HEK293T (cell line): ENCODE data around the gene KAT14.
"Not testable (repeated sequence)": the region's sequence is repeated elsewhere in the genome, so short reads cannot be mapped to it uniquely, and the experiment has no call there.

Experiments
- CTCF ChIA-PET: fragments of 350-600 bp; formaldehyde crosslinking; extraction: SDS; loops from one replicate; lab custom pipeline; 2021; ENCODE audit warnings: antibody characterized with exemption, inconsistent platforms; lab: Yijun Ruan, JAX
- POLR2A ChIA-PET: fragments of 350-600 bp; formaldehyde crosslinking; extraction: SDS; loops from one replicate; lab custom pipeline; 2020; ENCODE audit warnings: antibody characterized with exemption, inconsistent platforms; lab: Yijun Ruan, JAX
- DNase-seq: peaks from one replicate; pipeline ENCODE4 v3.0.0; 2012; ENCODE audit warnings: mixed read lengths; ENCODE audit errors: extremely low spot score
- ARNT ChIP-seq: fragments of 450-650 bp; IDR thresholded peaks from 2 replicates; pipeline ENCODE4 v1.6.1; 2017; ENCODE audit warnings: mild to moderate bottlenecking
- BHLHE40 ChIP-seq: fragments of 450-650 bp; IDR thresholded peaks from 2 replicates; pipeline ENCODE4 v1.6.1; 2016; ENCODE audit warnings: mild to moderate bottlenecking, moderate library complexity, borderline replicate concordance
- CTBP1 ChIP-seq: fragments of 450-650 bp; IDR thresholded peaks from 2 replicates; pipeline ENCODE4 v1.6.1; 2016; ENCODE audit warnings: borderline replicate concordance
- ELF4 ChIP-seq: fragments of 450-650 bp; IDR thresholded peaks from 2 replicates; pipeline ENCODE4 v1.6.1; 2017; ENCODE audit warnings: antibody characterized with exemption
- FOXA1 ChIP-seq: fragments of 450-650 bp; IDR thresholded peaks from 2 replicates; pipeline ENCODE4 v1.6.1; 2016; ENCODE audit warnings: mild to moderate bottlenecking
- FOXK2 ChIP-seq: fragments of 450-650 bp; IDR thresholded peaks from 2 replicates; pipeline ENCODE4 v1.6.1; 2016; ENCODE audit warnings: mild to moderate bottlenecking
- FOXM1 ChIP-seq: fragments of 450-650 bp; IDR thresholded peaks from 2 replicates; pipeline ENCODE4 v1.6.1; 2017; ENCODE audit warnings: mild to moderate bottlenecking, borderline replicate concordance
- HDGF ChIP-seq: fragments of 450-650 bp; IDR thresholded peaks from 2 replicates; pipeline ENCODE4 v1.6.1; 2017; ENCODE audit warnings: antibody characterized with exemption, borderline replicate concordance
- L3MBTL2 ChIP-seq: fragments of 450-650 bp; conservative IDR thresholded peaks from 2 replicates; pipeline ENCODE4 v1.6.1; 2016; ENCODE audit warnings: mild to moderate bottlenecking
- LEF1 ChIP-seq: fragments of 450-650 bp; IDR thresholded peaks from 2 replicates; pipeline ENCODE4 v1.6.1; 2017; ENCODE audit warnings: mild to moderate bottlenecking, borderline replicate concordance
- NFRKB ChIP-seq: fragments of 450-650 bp; IDR thresholded peaks from 2 replicates; pipeline ENCODE4 v1.6.1; 2016; ENCODE audit warnings: mild to moderate bottlenecking, moderate library complexity
- PKNOX1 ChIP-seq: fragments of 450-650 bp; IDR thresholded peaks from 2 replicates; pipeline ENCODE4 v1.6.1; 2016
- SP1 ChIP-seq: fragments of 450-650 bp; IDR thresholded peaks from 2 replicates; pipeline ENCODE4 v1.6.1; 2017
- SUZ12 ChIP-seq: fragments of 450-650 bp; IDR thresholded peaks from 2 replicates; pipeline ENCODE4 v1.6.1; 2016; ENCODE audit warnings: mild to moderate bottlenecking
- TARDBP ChIP-seq: fragments of 450-650 bp; IDR thresholded peaks from 2 replicates; pipeline ENCODE4 v1.6.1; 2016
- ZNF384 ChIP-seq: fragments of 450-650 bp; IDR thresholded peaks from 2 replicates; pipeline ENCODE4 v1.6.1; 2016

The KAT14 gene

GRCh38 chr20:18224968-18225568 lies 87.4 kb downstream of the KAT14 start:
- ChIA-PET POLR2A (interaction anchor here (1.2 to 1.9 kb wide), 2 partner anchors 11 to 63 kb away, joined by 4 to 7 read pairs; partner anchors contain the start of gene ZNF133), CTCF (interaction anchor here (0.6 kb wide), 1 partner anchor 78 kb away, joined by 3 read pairs; no protein-coding TSS in a partner anchor)
- DNase-seq, result peak; percentile 27
- no peak for TF ChIP-seq ELF4
- no peak for TF ChIP-seq LEF1
- no peak for TF ChIP-seq FOXK2
- TF ChIP-seq ARNT, result no peak
- TF ChIP-seq CTBP1, result no peak
- TF ChIP-seq SP1, result no peak
- TF ChIP-seq BHLHE40, result no peak
- no peak for TF ChIP-seq ZNF384
- TF ChIP-seq PKNOX1, result no peak
- TF ChIP-seq TARDBP, result no peak
- TF ChIP-seq HDGF, result no peak
- TF ChIP-seq L3MBTL2, result no peak; the same call in 1 of the 2 replicates
- no peak for TF ChIP-seq FOXM1
- TF ChIP-seq NFRKB, result no peak
- no peak for TF ChIP-seq FOXA1

GRCh38 chr20:18225632-18226031 lies 88.0 kb downstream of the KAT14 start:
- ChIA-PET POLR2A (interaction anchor here (1.2 to 1.9 kb wide), 2 partner anchors 11 to 62 kb away, joined by 4 to 7 read pairs; partner anchors contain the start of gene ZNF133), CTCF (no interaction called here)
- DNase-seq, result no peak
- TF ChIP-seq CTBP1 (no peak), L3MBTL2 (no peak), FOXK2 (no peak), FOXA1 (no peak), SUZ12 (no peak), LEF1 (no peak), HDGF (no peak), ARNT (no peak), ZNF384 (no peak)

GRCh38 chr20:18226741-18227140 lies 89.1 kb downstream of the KAT14 start:
- POLR2A ChIA-PET, result interaction anchor here (1.9 kb wide), 1 partner anchor 61 kb away, joined by 7 read pairs; the partner anchor contains the start of gene ZNF133
- not testable (repeated sequence) for DNase-seq
- CTCF ChIA-PET, result interaction anchor here (0.6 kb wide), 1 partner anchor 114 kb away, joined by 9 read pairs; no protein-coding TSS in a partner anchor

GRCh38 chr20:18233408-18233943 lies 95.8 kb downstream of the KAT14 start:
- TF ChIP-seq ZNF384 (no peak), FOXM1 (no peak), SUZ12 (no peak), LEF1 (no peak), FOXK2 (no peak), L3MBTL2 (no peak), TARDBP (no peak), ELF4 (no peak), PKNOX1 (no peak), FOXA1 (no peak), BHLHE40 (no peak), SP1 (no peak), CTBP1 (no peak), ARNT (no peak), NFRKB (no peak), HDGF (no peak)
- POLR2A ChIA-PET, result no interaction called here
- CTCF ChIA-PET, result no interaction called here
- no peak for DNase-seq
